GM18499 (cell line): ENCODE data around the gene FOXI1.
"Not testable (repeated sequence)": the region's sequence is repeated elsewhere in the genome, so short reads cannot be mapped to it uniquely, and the experiment has no call there.

Source experiments
- ATAC-seq: cut with Tn5 transposase; IDR thresholded peaks from one replicate; pipeline ENCODE4 v1.9.1; 2021; ENCODE audit warnings: moderate number of reproducible peaks; ENCODE audit not compliant: insufficient read depth, unreplicated experiment

FOXI1 gene

GRCh38 chr5:170120576-170120975 is 14.9 kb downstream of the FOXI1 start:
- ATAC-seq, result no peak

- ATAC-seq, result no peak
These were observed 15.6 kb downstream of the FOXI1 start for GRCh38 chr5:170121321-170121720.

GRCh38 chr5:170126061-170126460 is 20.4 kb downstream of the FOXI1 start:
- no peak for ATAC-seq

GRCh38 chr5:170126626-170127025 is 20.9 kb downstream of the FOXI1 start:
- ATAC-seq, result no peak

GRCh38 chr5:170131235-170131634 is 25.5 kb downstream of the FOXI1 start:
- no peak for ATAC-seq

- ATAC-seq, result no peak
These were observed 26.7 kb downstream of the FOXI1 start for GRCh38 chr5:170132269-170132975.

- ATAC-seq, result no peak
These were observed 27.3 kb downstream of the FOXI1 start for GRCh38 chr5:170132976-170133448.

GRCh38 chr5:170135796-170136490 is 30.2 kb downstream of the FOXI1 start:
- ATAC-seq, result no peak

- no peak for ATAC-seq
These were observed 30.8 kb downstream of the FOXI1 start for GRCh38 chr5:170136506-170136905.

GRCh38 chr5:170137694-170138214 is 32.1 kb downstream of the FOXI1 start:
- no peak for ATAC-seq

- ATAC-seq, result no peak
These were observed 32.6 kb downstream of the FOXI1 start for GRCh38 chr5:170138273-170138672.

GRCh38 chr5:170139786-170140335 is 34.2 kb downstream of the FOXI1 start:
- ATAC-seq, result no peak

- not testable (repeated sequence) for ATAC-seq
These were observed 35.5 kb downstream of the FOXI1 start for GRCh38 chr5:170141196-170141595.

- ATAC-seq, result no peak
These were observed 35.9 kb downstream of the FOXI1 start for GRCh38 chr5:170141636-170142035.

GRCh38 chr5:170142196-170142595 is 36.5 kb downstream of the FOXI1 start:
- ATAC-seq, result no peak

- no peak for ATAC-seq
These were observed 37.4 kb downstream of the FOXI1 start for GRCh38 chr5:170143091-170143490.

- no peak for ATAC-seq
These were observed 38.0 kb downstream of the FOXI1 start for GRCh38 chr5:170143710-170144109.

- ATAC-seq, result no peak
These were observed 38.8 kb downstream of the FOXI1 start for GRCh38 chr5:170144286-170145023.

- ATAC-seq, result no peak
These were observed 39.8 kb downstream of the FOXI1 start for GRCh38 chr5:170145462-170145861.

- no peak for ATAC-seq
These were observed 41.5 kb downstream of the FOXI1 start for GRCh38 chr5:170147051-170147752.
